ENCODE data around the gene ZBTB7A. TPM values are rescaled to one million over a fixed set of nuclear protein-coding genes. Genes with fewer than 3 reads are reported as not detected.

Gene ZBTB7A
- polyA plus RNA-seq, 2 of the 4 experiments (the other 2 are of a cell fraction), result 2.3 to 11.6 TPM

- H3K4me1 ChIP-seq, result no peaks in the 10 kb centered on the region
- FAIRE-seq (no peak), DNase-seq (ENCODE audit: low read depth in 1 of 2, low spot score in 1 of 2) (no peak), ATAC-seq (no peak)
- no peak overlapping the region for H3K4me2 ChIP-seq
- WGBS (ENCODE audit: missing lambda C conversion rate), result 96% methylated on average over 19 of the region's 19 CpGs
- TF ChIP-seq EHF (CRISPR knock-in tag; IDR thresholded peaks at IDR 0.05) (no peak), RFX5 (IDR thresholded peaks at IDR 0.05) (no peak), CEBPB (IDR thresholded peaks at IDR 0.05) (no peak), CBX2 (IDR thresholded peaks at IDR 0.05; ENCODE audit: borderline replicate concordance, low read depth) (no peak), FOSL2 (IDR thresholded peaks at IDR 0.05) (no peak), FOSL2 (CRISPR knock-in tag; IDR thresholded peaks at IDR 0.05) (no peak), KDM5A (IDR thresholded peaks at IDR 0.05) (no peak), RAD21 (conservative IDR thresholded peaks at IDR 0.05 in 1 of 2, IDR thresholded peaks at IDR 0.05 in 1 of 2) (no peak)
- H3K9me3 ChIP-seq, result no peaks in the 10 kb centered on the region
- no peak overlapping the region for H3K27ac ChIP-seq
- CTCF ChIA-PET, result interaction anchor here (1.1 to 1.2 kb wide), 2 partner anchors 19 to 26 kb away, joined by 3 read pairs; no protein-coding TSS in a partner anchor
- H3K4me3 ChIP-seq, result no peak overlapping the region
- POLR2A ChIA-PET, result no interaction called here
These were observed 47.5 kb upstream of the ZBTB7A start for GRCh38 chr19:4114181-4114580.

- POLR2A ChIA-PET, result no interaction called here
- Histone ChIP-seq H3K4me2 (no peak overlapping the region), H3K4me3 (no peak overlapping the region), H3K9me3 (no peaks in the 10 kb centered on the region), H3K27ac (no peak overlapping the region), H3K4me1 (no peaks in the 10 kb centered on the region)
- FAIRE-seq (no peak), ATAC-seq (no peak), DNase-seq (ENCODE audit: low read depth in 1 of 2, low spot score in 1 of 2) (no peak)
- TF ChIP-seq ELK1 (IDR thresholded peaks at IDR 0.05; ENCODE audit: low read depth, low read length), result no peak
- no peak for TF ChIP-seq ESRRA (IDR thresholded peaks at IDR 0.05; ENCODE audit: borderline replicate concordance, low read length)
- TF ChIP-seq HOXB5 (CRISPR knock-in tag; IDR thresholded peaks at IDR 0.05), result no peak
- no peak for TF ChIP-seq RAD21 (conservative IDR thresholded peaks at IDR 0.05 in 1 of 2, IDR thresholded peaks at IDR 0.05 in 1 of 2)
- TF ChIP-seq SMC3 (IDR thresholded peaks at IDR 0.05), result no peak
- TF ChIP-seq CBX8 (IDR thresholded peaks at IDR 0.05), result no peak
- TF ChIP-seq REST (IDR thresholded peaks at IDR 0.05), result no peak
- TF ChIP-seq EHMT2 (IDR thresholded peaks at IDR 0.05; ENCODE audit: low read depth), result no peak
- CTCF ChIA-PET, result interaction anchor here (1.1 to 1.2 kb wide), 2 partner anchors 18 to 27 kb away, joined by 3 read pairs; no protein-coding TSS in a partner anchor
- WGBS (ENCODE audit: missing lambda C conversion rate), result 89% methylated on average over 21 of the region's 22 CpGs
These were observed 46.8 kb upstream of the ZBTB7A start for GRCh38 chr19:4113398-4114088.

- Histone ChIP-seq H3K9me3 (no peaks in the 10 kb centered on the region), H3K4me3 (no peak overlapping the region), H3K27ac (no peak overlapping the region), H3K4me2 (no peak overlapping the region), H3K4me1 (no peaks in the 10 kb centered on the region)
- DNase-seq (ENCODE audit: low read depth in 1 of 2, low spot score in 1 of 2) (no peak), FAIRE-seq (no peak), ATAC-seq (no peak)
- WGBS (ENCODE audit: missing lambda C conversion rate), result 98% methylated on average over 10 of the region's 17 CpGs
- TF ChIP-seq ZNF302 (CRISPR knock-in tag; IDR thresholded peaks at IDR 0.05), result no peak
- TF ChIP-seq HMGXB4 (CRISPR knock-in tag; IDR thresholded peaks at IDR 0.05; ENCODE audit: borderline replicate concordance), result no peak
- TF ChIP-seq FOSB (CRISPR knock-in tag; IDR thresholded peaks at IDR 0.05), result no peak
- no peak for TF ChIP-seq USF2 (IDR thresholded peaks at IDR 0.05)
- TF ChIP-seq NFE2L2 (conservative IDR thresholded peaks at IDR 0.05; ENCODE audit: low read length), result no peak
- no peak for TF ChIP-seq HES2 (IDR thresholded peaks at IDR 0.05)
- TF ChIP-seq BHLHE40 (IDR thresholded peaks at IDR 0.05; ENCODE audit: low read depth, low read length), result no peak
- CTCF ChIA-PET, result no interaction called here
- POLR2A ChIA-PET, result no interaction called here
These were observed 45.7 kb upstream of the ZBTB7A start for GRCh38 chr19:4112367-4112766.

Data from A549 (cell line).